NCI-H2227 treated with DMSO at 0.1 percent for 48 hours (cell line): ENCODE data around the gene TPM4.
"Not testable (repeated sequence)": the region's sequence is repeated elsewhere in the genome, so short reads cannot be mapped to it uniquely, and the experiment has no call there.

Source experiments
- DNase-seq: peaks from one replicate; lab custom pipeline; 2025; lab: John Stamatoyannopoulos, UW

Gene TPM4

GRCh38 chr19:16073988-16074387 lies 2.3 kb upstream of the TPM4 start:
- DNase-seq, result no peak

- DNase-seq, result no peak
Measured at GRCh38 chr19:16074488-16075365, 1.6 kb upstream of the TPM4 start.

- no peak for DNase-seq
Measured at GRCh38 chr19:16075430-16076153, 703 bp upstream of the TPM4 start.

- peak; percentile 18 for DNase-seq
Measured at GRCh38 chr19:16076958-16077611, 790 bp downstream of the TPM4 start.

GRCh38 chr19:16077984-16078758 lies 1.9 kb downstream of the TPM4 start:
- DNase-seq, result no peak

GRCh38 chr19:16078759-16079707 lies 2.7 kb downstream of the TPM4 start:
- DNase-seq, result peak; percentile 14

GRCh38 chr19:16084067-16084685 lies 7.9 kb downstream of the TPM4 start:
- DNase-seq, result no peak

GRCh38 chr19:16085115-16085514 lies 8.8 kb downstream of the TPM4 start:
- no peak for DNase-seq

GRCh38 chr19:16087404-16087803 lies 11.1 kb downstream of the TPM4 start:
- DNase-seq, result not testable (repeated sequence)

- no peak for DNase-seq
Measured at GRCh38 chr19:16087940-16088339, 11.6 kb downstream of the TPM4 start.

GRCh38 chr19:16088351-16089009 lies 12.2 kb downstream of the TPM4 start:
- no peak for DNase-seq

- no peak for DNase-seq
Measured at GRCh38 chr19:16089010-16089846, 12.9 kb downstream of the TPM4 start.

- DNase-seq, result no peak
Measured at GRCh38 chr19:16091546-16092475, 15.5 kb downstream of the TPM4 start.

- no peak for DNase-seq
Measured at GRCh38 chr19:16094360-16095070, 18.2 kb downstream of the TPM4 start.

- DNase-seq, result no peak
Measured at GRCh38 chr19:16095071-16095571, 18.8 kb downstream of the TPM4 start.

- DNase-seq, result no peak
Measured at GRCh38 chr19:16096280-16096855, 20.1 kb downstream of the TPM4 start.

GRCh38 chr19:16098416-16098768 lies 22.1 kb downstream of the TPM4 start:
- no peak for DNase-seq
